NB4 (cell line): ENCODE results near the gene SFMBT2.
"Not testable (repeated sequence)": the region's sequence is repeated elsewhere in the genome, so short reads cannot be mapped to it uniquely, and the experiment has no call there.

Experiments
- DNase-seq: peaks from one replicate; pipeline ENCODE4 v3.0.0; 2010; ENCODE audit warnings: low read depth
- H3K4me3 ChIP-seq: one replicate; pipeline ENCODE4 v1.5.1; 2011; ENCODE audit warnings: mild to moderate bottlenecking, low read depth, low read length, moderate library complexity
- CTCF ChIP-seq: IDR thresholded peaks from one replicate; pipeline ENCODE4 v1.5.1; 2012; ENCODE audit warnings: low read depth, low read length
- MAX ChIP-seq: IDR thresholded peaks from 2 replicates; pipeline ENCODE4 v1.6.1; 2011; ENCODE audit warnings: low read depth, low read length
- MYC ChIP-seq: IDR thresholded peaks from 2 replicates; pipeline ENCODE4 v1.6.1; 2011; ENCODE audit warnings: low read depth, low read length
- POLR2A ChIP-seq: IDR thresholded peaks from 2 replicates; pipeline ENCODE4 v1.6.1; 2011; ENCODE audit warnings: mild to moderate bottlenecking; ENCODE audit not compliant: insufficient read length; ENCODE audit errors: extremely low read depth

The SFMBT2 gene

GRCh38 chr10:7199152-7199760 is 211.6 kb downstream of the SFMBT2 start:
- no peak for DNase-seq
- TF ChIP-seq MYC: no peak
- TF ChIP-seq CTCF: no peak
- no peak for TF ChIP-seq POLR2A
- no peak for TF ChIP-seq MAX
- no peak overlapping the region for H3K4me3 ChIP-seq

- no peak for TF ChIP-seq POLR2A
- no peak for TF ChIP-seq MYC
- no peak overlapping the region for H3K4me3 ChIP-seq
- no peak for DNase-seq
Observed at GRCh38 chr10:7196284-7196683, 214.6 kb downstream of the SFMBT2 start.

- H3K4me3 ChIP-seq: no peak overlapping the region
- TF ChIP-seq POLR2A (no peak), CTCF (no peak), MAX (no peak), MYC (no peak)
- no peak for DNase-seq
Observed at GRCh38 chr10:7195118-7195517, 215.7 kb downstream of the SFMBT2 start.

- no peak overlapping the region for H3K4me3 ChIP-seq
- DNase-seq: no peak
- no peak for TF ChIP-seq MAX
- no peak for TF ChIP-seq CTCF
- TF ChIP-seq POLR2A: no peak
- TF ChIP-seq MYC: no peak
Observed at GRCh38 chr10:7194571-7194970, 216.3 kb downstream of the SFMBT2 start.

GRCh38 chr10:7193369-7193768 is 217.5 kb downstream of the SFMBT2 start:
- TF ChIP-seq MAX: no peak
- TF ChIP-seq MYC: no peak
- TF ChIP-seq POLR2A: no peak
- no peak for DNase-seq
- no peak overlapping the region for H3K4me3 ChIP-seq

- no peak for DNase-seq
- no peak overlapping the region for H3K4me3 ChIP-seq
- TF ChIP-seq CTCF (no peak), POLR2A (no peak), MAX (no peak), MYC (no peak)
Observed at GRCh38 chr10:7192831-7193361, 217.9 kb downstream of the SFMBT2 start.

- no peak for DNase-seq
- TF ChIP-seq CTCF: no peak
- no peak for TF ChIP-seq POLR2A
- no peak for TF ChIP-seq MAX
- TF ChIP-seq MYC: no peak
- H3K4me3 ChIP-seq: no peak overlapping the region
Observed at GRCh38 chr10:7192061-7192460, 218.8 kb downstream of the SFMBT2 start.

GRCh38 chr10:7190772-7191171 is 220.1 kb downstream of the SFMBT2 start:
- not testable (repeated sequence) for H3K4me3 ChIP-seq
- DNase-seq: peak; percentile 34
